ENCODE results near the gene BIRC3. TPM values are rescaled to one million over a fixed set of nuclear protein-coding genes. Genes with fewer than 3 reads are reported as not detected.

The BIRC3 gene
- total and polyA plus RNA-seq, 2 experiments from 2014 or later: 11.5 to 11.6 TPM

GRCh38 chr11:102384419-102385079 lies 67.3 kb downstream of the BIRC3 start:
- Histone ChIP-seq H3K36me3 (replicated peaks; ENCODE audit: insufficient read depth, low read depth) (no peaks in the 10 kb centered on the region), H3K4me2 (peak overlapping the region; percentile 65), H4K20me1 (ENCODE audit: insufficient read depth, poor library complexity, severe bottlenecking) (no peaks in the 10 kb centered on the region), H3K27ac (peak overlapping the region; percentile 89), H3K27me3 (no peaks in the 10 kb centered on the region), H2AFZ (no peak overlapping the region), H3K79me2 (peaks cover 4% of the 10 kb centered on the region), H3K4me3 (no peak overlapping the region), H3K4me1 (ENCODE audit: insufficient read depth) (peaks cover 27% of the 10 kb centered on the region), H3K9me3 (ENCODE audit: low read depth) (no peaks in the 10 kb centered on the region), H3K9me2 (replicated peaks; ENCODE audit: insufficient read depth) (no peaks in the 10 kb centered on the region)
- TF ChIP-seq EZH2phosphoT487 (IDR thresholded peaks at IDR 0.05; ENCODE audit: low read depth, severe bottlenecking, unreplicated experiment) (no peak), EZH2 (IDR thresholded peaks at IDR 0.05; ENCODE audit: borderline replicate concordance) (no peak), CTCF (IDR thresholded peaks at IDR 0.05; ENCODE audit: poor library complexity) (no peak)
- WGBS (ENCODE audit: low lambda C conversion rate, missing lambda C conversion rate): 58% methylated on average over 15 of the region's 15 CpGs
- no peak for DNase-seq (ENCODE audit: low spot score)

GRCh38 chr11:102385085-102386007 lies 68.1 kb downstream of the BIRC3 start:
- Histone ChIP-seq H3K27ac (peak overlapping the region; percentile 89), H2AFZ (no peak overlapping the region), H3K27me3 (no peaks in the 10 kb centered on the region), H3K79me2 (peaks cover 7% of the 10 kb centered on the region), H3K9me3 (ENCODE audit: low read depth) (no peaks in the 10 kb centered on the region), H3K4me3 (no peak overlapping the region), H3K4me1 (ENCODE audit: insufficient read depth) (peaks cover 27% of the 10 kb centered on the region), H4K20me1 (ENCODE audit: insufficient read depth, poor library complexity, severe bottlenecking) (no peaks in the 10 kb centered on the region), H3K9me2 (replicated peaks; ENCODE audit: insufficient read depth) (no peaks in the 10 kb centered on the region), H3K4me2 (peak overlapping the region; percentile 65), H3K36me3 (replicated peaks; ENCODE audit: insufficient read depth, low read depth) (no peaks in the 10 kb centered on the region)
- DNase-seq (ENCODE audit: low spot score): no peak
- TF ChIP-seq EZH2phosphoT487 (IDR thresholded peaks at IDR 0.05; ENCODE audit: low read depth, severe bottlenecking, unreplicated experiment) (no peak), CTCF (IDR thresholded peaks at IDR 0.05; ENCODE audit: poor library complexity) (no peak), EZH2 (IDR thresholded peaks at IDR 0.05; ENCODE audit: borderline replicate concordance) (no peak)
- WGBS (ENCODE audit: low lambda C conversion rate, missing lambda C conversion rate): 48% methylated on average over 5 of the region's 5 CpGs

- H3K4me2 ChIP-seq: peak overlapping the region; percentile 65
- DNase-seq (ENCODE audit: low spot score): no peak
- no peak overlapping the region for H3K4me3 ChIP-seq
- TF ChIP-seq EZH2phosphoT487 (IDR thresholded peaks at IDR 0.05; ENCODE audit: low read depth, severe bottlenecking, unreplicated experiment) (no peak), EZH2 (IDR thresholded peaks at IDR 0.05; ENCODE audit: borderline replicate concordance) (no peak), CTCF (IDR thresholded peaks at IDR 0.05; ENCODE audit: poor library complexity) (no peak)
- no peaks in the 10 kb centered on the region for H3K36me3 ChIP-seq (replicated peaks; ENCODE audit: insufficient read depth, low read depth)
- H3K27me3 ChIP-seq: no peaks in the 10 kb centered on the region
- H3K27ac ChIP-seq: peak overlapping the region; percentile 89
- H3K4me1 ChIP-seq (ENCODE audit: insufficient read depth): peaks cover 27% of the 10 kb centered on the region
- WGBS (ENCODE audit: low lambda C conversion rate, missing lambda C conversion rate): 62% methylated on average over 2 of the region's 2 CpGs
- no peaks in the 10 kb centered on the region for H4K20me1 ChIP-seq (ENCODE audit: insufficient read depth, poor library complexity, severe bottlenecking)
- H2AFZ ChIP-seq: no peak overlapping the region
- no peaks in the 10 kb centered on the region for H3K9me3 ChIP-seq (ENCODE audit: low read depth)
- no peaks in the 10 kb centered on the region for H3K9me2 ChIP-seq (replicated peaks; ENCODE audit: insufficient read depth)
- peaks cover 12% of the 10 kb centered on the region for H3K79me2 ChIP-seq
These were observed 69.0 kb downstream of the BIRC3 start for GRCh38 chr11:102386136-102386734.
